HG03521 (cell line): ENCODE results near the gene ZNF737.
A peak's percentile ranks its signal among the peaks of the same experiment; 100 is the strongest.
"Not testable (repeated sequence)": the region's sequence is repeated elsewhere in the genome, so short reads cannot be mapped to it uniquely, and the experiment has no call there.

Source experiments
- ATAC-seq: cut with Tn5 transposase; IDR thresholded peaks from one replicate; pipeline ENCODE4 v1.9.1; 2021; ENCODE audit warnings: mild to moderate bottlenecking, moderate library complexity; ENCODE audit not compliant: unreplicated experiment

ZNF737 gene

DNA sequence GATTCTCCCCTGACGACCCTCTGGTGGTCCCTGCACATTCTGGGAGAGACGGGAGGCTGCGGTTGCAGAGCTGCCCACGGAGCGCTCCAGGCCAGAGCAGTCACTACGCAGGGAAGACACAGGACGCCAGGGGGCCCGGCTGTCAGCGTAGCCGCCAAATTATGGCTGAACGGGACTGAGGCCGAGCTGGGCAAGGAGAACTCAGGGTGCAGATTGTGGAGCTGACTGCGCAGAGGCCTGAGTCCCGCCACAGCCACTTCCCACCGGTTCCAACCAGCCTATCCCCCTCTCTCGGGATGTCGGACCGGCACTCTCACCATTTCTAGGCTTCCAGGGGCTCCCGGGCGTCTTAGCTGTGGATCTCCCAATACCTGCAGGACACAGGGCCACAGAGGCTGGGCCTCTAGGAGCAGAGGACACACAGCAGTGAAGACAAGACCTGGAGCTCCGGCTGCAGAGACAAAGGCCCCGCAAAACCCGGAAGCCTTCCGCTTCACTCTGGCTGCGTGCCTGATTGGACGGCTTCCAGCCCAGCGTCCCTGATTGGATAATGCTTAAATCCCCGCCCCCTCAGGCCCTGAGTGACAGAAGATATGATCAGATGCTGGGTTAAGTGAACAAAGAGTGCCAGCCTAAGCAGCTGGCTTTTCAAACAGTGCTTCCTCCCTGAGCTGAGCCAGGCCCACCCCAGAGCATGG, at the start of gene ZNF737:
ZNF737 (minus strand) TSS at position 461 of the 698 bp plus-strand sequence; CDS start at position 320, 141 bp downstream.
- peak; percentile 89 for ATAC-seq

- not testable (repeated sequence) for ATAC-seq
These were observed 49.4 kb upstream of the ZNF737 start for GRCh38 chr19:20614971-20615370.

GRCh38 chr19:20612711-20613316, 47.2 kb upstream of the ZNF737 start:
- no peak for ATAC-seq

GRCh38 chr19:20611866-20612265, 46.3 kb upstream of the ZNF737 start:
- no peak for ATAC-seq

GRCh38 chr19:20607943-20608342, 42.4 kb upstream of the ZNF737 start:
- no peak for ATAC-seq

- no peak for ATAC-seq
These were observed 7.0 kb downstream of the ZNF737 start for GRCh38 chr19:20558571-20558970.

DNA sequence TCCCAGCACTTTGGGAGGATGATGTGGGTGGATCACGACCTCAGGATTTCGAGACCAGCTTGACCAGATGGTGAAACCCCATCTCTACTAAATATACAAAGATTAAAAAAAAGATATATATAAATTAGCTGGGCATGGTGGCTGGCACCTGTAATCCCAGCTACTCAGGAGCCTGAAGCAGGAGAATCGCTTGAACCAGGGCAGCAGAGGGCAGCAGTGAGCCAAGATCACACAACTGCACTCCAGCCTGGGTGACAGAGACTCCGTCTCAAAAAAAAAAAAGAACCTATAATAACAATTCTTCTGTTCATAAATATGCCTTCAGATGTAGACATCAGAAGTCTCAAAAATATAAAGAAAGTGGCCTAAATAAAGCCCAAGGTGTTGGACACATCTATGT, 7.6 kb downstream of the ZNF737 start:
- no peak for ATAC-seq

GRCh38 chr19:20544667-20545333, 20.8 kb downstream of the ZNF737 start:
- not testable (repeated sequence) for ATAC-seq

DNA sequence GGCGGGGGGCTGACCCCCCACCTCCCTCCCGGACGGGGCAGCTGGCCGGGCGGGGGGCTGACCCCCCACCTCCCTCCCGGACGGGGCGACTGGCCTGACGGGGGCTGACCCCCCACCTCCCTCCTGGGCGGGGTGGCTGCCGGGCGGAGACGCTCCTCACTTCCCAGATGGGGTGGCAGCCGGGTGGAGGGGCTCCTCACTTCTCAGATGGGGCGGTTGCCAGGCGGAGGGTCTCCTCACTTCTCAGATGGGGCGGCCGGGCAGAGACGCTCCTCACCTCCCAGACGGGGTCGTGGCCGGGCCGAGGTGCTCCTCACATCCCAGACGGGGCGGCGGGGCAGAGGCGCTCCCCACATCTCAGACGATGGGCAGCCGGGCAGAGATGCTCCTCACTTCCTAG, 35.3 kb downstream of the ZNF737 start:
- not testable (repeated sequence) for ATAC-seq

GRCh38 chr19:20513189-20513904, 52.2 kb downstream of the ZNF737 start:
- no peak for ATAC-seq

DNA sequence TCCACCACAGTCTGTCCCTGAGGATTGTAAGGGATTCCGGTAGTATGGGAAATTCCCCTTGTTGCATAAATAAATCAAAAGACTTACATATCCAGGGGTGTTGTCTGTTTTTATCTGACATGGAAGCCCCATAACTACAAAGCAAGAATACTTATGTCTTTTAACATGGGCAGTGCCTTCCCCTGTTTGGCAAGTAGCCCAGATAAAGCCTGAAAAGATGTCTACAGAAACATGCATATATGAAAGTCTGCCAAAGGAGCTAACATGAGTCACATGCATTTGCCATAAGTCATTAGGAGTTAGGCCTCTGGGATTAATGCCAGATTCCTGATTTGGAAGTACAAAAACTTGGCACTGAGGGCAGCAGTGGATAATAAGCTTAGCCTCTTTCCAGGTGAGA, 62.1 kb downstream of the ZNF737 start:
- ATAC-seq: no peak
